HG03095 (cell line): Measurements from ENCODE around the gene GIPC1.
"Not testable (repeated sequence)": the region's sequence is repeated elsewhere in the genome, so short reads cannot be mapped to it uniquely, and the experiment has no call there.

Experiments
- ATAC-seq: cut with Tn5 transposase; IDR thresholded peaks from one replicate; pipeline ENCODE4 v1.9.1; 2021; ENCODE audit warnings: moderate library complexity; ENCODE audit not compliant: unreplicated experiment

The GIPC1 gene

DNA sequence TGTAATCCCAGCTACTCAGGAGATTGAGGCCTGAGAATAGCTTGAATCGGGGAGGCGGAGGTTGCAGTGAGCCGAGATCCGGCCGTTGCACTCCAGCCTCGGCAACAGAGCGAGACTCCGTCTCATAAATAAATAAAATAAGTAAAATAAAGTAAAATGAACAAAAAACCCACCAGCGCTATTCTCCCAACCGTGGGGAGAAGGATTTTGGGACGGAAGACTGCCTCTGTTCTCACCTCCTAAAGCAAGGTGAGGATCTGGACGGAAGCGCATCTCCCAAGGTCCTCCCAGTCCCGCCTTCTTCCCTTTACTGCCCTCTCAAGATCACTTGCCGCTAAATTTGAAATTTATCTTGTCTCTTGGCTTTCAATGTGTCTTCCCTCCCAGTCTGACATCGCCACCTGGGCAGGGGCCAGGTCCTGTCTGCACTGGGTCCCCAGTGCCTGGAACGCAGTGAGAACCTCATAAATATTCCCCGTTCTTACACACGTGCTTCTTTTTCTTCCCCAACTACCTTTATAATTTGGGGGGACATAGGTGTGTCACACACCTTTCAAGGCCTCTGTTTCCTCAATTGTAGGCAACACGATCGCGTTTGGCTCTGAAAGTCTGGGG is 23.4 kb upstream of the GIPC1 start:
- no peak for ATAC-seq

DNA sequence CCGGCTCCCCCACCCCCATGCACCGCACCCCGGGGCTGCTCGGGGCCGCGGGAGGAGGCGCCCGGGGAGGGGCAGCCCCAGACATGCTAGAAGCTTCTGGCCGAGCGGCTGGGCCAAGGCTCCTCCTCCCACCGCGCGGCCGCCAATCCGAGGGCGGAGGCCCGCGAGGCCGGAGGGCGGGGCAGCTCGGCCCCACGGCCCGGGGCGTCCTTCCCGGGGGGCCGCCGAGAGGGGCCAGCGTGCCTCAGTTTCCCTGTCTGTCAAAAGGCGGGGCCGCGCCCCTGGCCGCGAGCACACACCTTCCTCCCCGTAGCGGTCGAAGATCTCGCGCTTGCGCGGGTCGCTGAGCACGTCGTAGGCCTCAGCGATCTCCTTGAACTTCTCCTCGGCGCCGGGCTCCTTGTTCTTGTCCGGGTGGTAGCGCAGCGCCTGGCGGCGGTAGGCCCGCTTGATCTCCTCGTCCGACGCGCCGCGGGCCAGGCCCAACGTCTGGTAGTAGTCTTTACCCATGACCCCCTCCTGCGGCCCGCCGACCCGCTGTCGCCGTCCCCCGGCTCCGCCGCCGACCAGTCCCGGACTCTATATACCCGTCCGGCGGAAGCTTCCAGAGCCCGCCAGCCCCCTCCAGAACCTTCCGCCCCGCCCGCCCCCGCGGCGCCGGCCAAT is 22.0 kb upstream of the GIPC1 start, which contains the start of gene DNAJB1:
Gene DNAJB1 (minus strand): TSS at position 558 of the 666 bp plus-strand sequence. CDS start 48 bp downstream, at position 510.
- ATAC-seq, result peak; percentile 49

DNA sequence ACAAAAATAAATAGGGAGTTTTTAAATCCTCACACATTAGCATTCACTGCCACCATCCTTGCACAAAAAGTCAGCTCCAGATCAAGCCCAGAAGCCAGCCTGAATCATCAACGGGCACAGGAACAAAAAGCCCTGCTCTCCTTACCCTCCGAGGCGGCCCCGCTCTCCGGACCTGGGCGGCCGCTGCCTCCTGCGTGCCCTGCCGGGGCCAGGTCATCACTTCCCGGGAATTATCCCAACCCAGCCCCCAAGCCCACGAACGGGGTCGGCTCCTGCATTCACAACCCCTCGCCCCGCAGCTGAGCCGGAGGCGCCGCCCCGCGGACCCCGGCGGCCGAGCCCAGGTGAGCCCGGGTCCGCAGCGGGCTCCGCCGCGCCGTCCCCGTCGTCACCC is 21.5 kb upstream of the GIPC1 start:
- no peak for ATAC-seq

DNA sequence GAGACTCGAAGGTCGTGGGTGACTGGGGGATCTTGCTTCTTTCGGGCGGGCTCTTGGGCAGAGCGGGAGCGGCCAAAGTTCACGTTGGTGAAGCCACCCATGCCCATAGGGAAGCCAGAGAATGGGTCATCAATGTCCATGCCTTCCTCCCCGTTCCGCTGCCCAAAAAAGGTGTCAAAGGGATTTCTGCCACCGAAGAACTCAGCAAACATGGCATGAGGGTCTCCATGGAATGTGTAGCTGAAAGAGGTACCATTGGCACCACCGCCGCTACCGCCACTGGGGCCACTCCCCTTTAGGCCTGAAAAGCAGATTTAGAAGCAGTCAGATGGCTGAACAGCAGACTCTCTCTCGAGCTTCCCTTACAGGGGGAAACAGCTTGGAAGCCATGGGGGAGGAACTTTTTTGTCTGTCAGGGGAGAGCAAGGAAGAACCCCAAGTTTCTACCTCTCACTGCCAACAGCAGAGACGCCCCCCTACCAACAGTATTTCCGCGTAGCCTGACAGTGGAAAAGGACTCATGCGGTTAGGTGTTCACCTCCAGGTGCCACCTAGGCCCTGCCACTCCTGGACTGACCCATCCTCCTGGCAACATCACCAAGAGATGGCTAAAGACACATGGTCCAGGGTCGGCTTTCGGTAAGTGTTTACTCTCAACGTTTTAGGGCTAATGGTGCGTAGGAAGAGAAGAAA is 21.0 kb upstream of the GIPC1 start:
- ATAC-seq, result no peak

DNA sequence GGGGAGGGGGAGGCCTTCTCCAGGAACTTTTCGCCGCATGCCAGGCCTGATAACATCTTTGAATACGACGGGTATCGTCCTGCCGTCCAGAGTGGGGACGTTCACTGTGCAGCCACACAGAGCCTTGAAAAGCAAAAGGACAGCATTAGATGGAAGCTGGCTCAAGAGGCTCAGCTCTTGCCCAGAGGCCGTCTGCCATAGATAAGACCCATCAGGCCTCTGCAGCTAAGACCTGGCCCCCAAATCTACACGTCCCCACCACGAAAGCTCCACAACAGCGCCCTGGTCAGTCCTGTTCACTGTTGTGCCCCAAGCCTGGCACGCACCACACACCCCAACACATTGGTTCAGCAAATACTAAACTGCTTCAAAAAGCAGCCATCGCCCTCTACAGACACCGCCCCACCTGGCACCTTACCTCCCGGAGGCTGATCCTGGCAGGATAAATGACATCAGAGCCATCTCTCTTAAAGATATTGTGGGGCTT is 20.2 kb upstream of the GIPC1 start:
- ATAC-seq, result no peak

DNA sequence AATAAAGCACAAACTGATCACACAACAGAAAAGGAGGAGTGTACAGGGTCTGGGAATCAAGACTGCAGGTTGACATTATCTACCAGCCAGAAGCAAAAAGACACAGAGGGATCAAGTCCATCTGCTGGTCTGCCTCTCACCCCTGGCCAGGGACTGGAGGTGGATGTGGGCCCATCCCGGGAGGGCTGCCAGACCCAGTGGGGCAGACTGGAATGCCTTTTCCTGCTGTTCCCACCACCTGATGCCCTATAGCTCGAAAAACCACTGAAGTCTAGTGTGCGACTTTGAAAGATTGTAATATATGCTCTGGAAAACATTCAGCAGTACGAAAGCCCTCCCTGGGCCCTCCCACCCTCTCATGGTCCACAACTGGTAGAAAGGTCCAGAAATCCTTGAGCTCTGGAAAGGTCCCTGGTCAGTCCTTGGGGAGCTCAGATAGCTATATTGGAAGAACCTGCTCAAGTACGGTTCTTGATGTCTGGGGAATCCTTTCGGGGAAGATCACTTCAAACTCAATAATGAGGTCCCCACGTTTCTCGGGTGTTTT is 19.6 kb upstream of the GIPC1 start:
- no peak for ATAC-seq

DNA sequence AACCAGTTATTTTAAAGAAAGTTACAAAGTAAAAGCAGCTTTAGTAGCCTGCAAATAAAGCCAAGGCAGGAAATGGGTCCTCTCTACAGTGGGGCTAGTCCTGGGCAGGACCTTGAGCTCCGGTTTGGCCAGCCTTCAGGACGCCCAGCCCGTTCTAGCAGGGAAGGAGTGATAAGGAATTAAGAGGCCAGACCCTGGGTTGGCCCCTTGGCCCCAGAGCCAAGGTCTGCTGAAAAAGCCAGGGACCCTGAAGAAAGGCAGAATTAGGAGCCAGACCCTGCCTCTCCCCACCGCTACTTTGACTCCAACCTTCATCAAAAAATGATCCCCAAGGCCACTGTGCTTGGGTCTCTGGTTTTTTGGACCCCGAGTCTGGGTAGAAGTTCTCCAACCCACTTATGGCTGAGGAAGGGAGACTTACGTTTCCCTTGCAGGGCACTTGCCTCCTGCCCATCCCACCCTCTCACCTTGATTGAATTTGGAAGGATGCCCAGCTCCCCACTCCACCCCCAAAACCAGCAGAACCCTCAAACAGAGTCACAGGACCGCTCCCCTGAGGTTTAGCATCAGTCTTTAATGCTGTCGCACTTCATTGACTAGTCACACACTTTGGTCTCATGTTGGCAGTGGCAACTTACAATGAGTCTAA is 18.4 kb upstream of the GIPC1 start:
- ATAC-seq, result no peak

DNA sequence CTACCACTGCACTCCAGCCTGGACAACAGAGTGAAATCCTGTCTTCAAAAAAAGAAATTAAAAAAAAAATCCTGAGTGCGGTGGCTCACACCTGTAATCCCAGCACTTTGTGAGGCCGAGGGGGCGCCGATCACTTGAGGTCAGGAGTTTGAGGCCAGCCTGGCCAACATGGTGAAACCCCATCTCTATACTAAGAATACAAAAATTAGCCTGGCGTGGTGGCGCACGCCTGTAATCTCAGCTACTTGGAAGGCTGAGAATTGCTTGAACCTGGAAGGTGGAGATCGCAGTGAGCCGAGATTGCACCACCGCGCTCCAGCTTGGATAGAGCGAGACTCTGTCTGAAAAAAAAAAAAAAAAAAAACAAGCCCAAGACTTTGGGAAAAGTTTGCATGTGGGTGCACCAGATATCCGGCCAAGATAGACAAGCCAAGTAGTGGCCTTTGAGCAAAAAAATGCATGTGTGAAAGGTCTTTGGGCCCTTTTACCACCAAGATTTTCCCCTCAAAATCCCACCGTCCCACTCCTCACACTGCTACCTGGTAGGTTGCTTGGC is 16.6 kb upstream of the GIPC1 start:
- ATAC-seq, result no peak

DNA sequence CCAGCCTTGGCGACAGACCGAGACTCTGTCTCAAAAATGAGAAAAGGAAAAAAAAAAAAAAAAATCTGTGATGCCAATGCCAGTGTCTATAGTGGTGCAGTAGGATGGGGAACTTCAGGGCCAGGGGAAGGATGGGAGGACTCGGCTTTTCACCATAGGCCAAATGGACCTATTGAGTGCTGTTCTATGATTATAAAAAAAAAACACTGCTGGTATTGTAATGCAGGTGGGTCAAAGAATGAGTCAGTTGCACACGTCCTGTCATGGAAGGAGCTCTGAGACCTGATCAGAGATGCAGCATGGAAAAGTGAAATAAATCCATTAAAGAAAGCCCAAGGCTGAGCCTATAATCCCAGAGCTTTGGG is 15.3 kb upstream of the GIPC1 start:
- ATAC-seq, result no peak

DNA sequence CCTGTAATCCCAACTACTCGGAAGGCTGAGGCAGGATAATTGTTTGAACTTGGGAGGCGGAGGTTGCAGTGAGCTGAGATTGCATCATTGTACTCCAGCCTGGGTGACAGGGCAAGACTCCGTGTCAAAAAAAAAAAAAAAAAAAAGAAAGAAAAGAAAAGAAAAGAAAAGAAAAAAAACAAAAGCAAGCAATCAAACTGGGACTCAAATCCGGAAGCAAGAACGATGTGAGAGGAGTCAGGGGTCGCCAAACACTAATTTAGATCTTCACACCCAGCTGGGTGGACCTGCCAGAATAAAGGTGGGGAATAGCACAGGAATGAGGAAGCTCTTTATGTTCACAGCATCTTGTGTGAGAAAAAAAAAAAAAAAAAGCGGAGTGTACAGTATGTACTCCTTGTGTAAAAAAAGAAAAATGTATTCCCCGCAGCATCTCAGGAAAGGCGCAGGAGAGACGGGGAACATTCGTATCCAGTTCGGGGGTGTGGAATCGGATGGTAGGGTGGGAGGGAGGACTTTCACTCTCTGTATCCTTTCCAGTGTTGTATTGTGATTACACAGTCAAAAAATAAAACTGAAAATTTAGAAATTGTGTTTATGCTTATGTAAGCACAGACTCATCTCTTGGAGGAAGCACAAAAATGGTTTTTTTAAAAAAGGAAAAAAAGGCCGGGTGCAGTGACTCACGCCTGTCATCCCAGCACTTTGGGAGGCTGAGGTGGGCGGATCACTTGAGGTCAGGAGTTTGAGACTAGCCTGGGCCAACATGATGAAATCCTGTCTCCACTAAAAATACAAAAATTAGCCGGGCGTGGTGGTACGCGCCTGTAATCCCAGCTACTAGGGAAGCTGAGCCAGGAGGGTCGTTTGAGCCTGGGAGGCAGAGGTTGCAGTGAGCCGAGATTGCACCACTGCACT is 14.6 kb upstream of the GIPC1 start:
- ATAC-seq, result no peak

DNA sequence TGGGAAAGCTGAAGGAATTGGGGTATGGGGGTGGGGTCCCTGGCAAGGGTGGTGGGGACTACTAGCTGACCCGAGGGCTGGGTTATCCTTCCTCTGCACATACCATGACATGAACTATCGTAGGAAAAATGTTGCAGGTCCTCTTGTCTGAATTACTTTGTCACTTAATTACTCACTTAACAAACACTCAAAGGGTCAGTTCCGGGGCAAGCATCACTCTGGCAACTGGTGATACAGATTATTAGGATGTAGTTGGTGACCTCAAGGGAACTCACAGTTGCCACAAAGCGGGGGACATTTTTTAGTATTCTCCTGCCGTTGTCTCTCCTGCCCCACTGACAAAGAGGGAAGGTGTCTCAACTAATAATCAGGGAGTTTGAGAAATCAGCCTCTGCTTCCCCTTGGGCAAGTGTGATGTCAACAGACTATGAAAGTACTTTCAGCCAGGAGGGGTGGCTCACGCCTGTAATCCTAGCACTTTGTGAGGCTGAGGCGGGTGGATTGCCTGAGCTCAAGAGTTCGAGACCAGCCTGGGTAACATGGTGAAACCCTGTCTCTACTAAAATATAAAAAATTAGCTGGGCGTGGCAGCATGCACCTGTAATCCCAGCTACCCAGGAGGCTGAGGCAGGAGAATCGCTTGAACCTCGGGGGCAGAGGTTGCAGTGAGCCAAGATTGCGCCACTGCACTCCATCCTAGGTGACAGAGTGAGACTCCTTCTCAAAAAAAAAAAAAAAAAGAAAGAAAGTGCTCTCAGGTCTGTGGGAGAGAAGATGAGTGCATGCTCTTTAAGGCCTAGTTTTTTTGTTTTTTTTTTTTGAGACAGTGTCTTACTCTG is 12.0 kb upstream of the GIPC1 start:
- ATAC-seq, result no peak

DNA sequence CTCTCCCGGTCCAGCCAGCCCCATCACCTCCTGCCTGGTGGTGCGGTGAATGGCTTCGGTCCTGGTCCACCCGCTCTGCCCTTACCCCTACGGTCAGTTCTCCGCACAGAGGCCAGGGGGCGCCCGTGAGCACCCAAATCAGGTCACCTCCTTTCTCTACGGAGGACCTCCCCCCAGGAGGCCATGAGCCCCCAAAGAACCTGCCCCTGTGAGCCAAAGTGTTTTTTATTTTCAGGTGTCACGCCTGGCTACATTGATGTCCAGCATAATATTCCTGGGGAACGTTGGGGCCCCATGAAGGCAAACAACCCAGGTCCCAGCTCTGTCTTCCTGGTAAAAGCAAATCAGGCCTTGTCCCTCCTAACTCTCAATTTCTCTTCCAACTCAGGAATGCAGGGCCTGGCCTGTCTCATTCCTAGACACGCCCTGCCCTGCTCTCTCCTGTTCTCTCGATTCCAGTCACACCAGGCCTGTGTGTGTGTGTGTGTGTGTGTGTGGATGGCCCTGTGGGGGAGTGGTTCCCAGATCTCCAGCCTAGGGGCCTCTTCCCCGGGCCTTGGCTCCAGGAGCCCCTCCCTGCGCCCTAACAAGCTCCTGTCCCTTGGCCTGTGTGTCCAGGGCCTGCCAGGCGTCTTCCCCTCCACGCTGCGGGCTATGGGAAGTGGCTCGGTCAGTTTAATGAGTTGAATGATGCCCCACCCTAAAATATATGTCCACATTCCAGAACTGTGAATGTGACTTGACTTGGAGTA is 9.7 kb upstream of the GIPC1 start:
- ATAC-seq, result no peak

DNA sequence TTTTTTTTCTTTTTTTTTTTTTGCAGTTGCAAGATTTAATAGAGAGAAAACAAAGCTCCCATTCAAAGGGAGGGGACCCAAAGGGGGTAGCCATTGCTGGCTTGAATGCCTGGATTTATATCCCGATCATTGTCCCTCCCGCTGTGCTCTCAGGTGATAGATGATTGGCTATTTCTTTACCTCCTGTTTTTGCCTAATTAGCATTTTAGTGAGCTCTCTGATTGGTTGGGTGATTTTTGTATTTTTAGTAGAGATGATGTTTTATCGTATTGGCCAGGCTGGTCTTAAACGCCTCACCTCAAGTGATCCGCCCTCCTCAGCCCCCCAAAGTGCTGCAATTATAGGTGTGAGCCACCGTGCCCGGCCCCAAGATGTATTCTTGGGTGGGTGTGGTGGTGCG is 8.6 kb upstream of the GIPC1 start:
- ATAC-seq, result not testable (repeated sequence)

DNA sequence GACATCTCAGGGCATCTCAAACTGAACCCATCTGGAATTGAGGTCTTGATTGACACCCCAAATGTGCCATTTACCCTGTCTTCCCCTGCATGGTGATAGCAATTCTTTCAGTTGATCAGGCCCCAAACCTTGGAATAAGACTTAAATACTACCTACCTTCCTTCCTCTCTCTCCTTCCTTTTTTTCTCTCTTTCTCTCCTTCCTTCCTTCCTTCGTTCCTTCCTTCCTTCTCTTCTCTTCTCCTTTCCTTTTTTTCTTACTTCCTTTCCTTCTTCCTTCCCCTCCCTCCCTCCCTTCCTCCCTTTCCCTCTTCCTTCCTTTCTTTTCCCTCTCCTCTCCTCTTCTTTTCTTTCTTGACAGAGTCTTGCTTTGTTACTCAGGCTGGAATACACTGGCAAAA is 7.4 kb upstream of the GIPC1 start:
- ATAC-seq, result no peak

DNA sequence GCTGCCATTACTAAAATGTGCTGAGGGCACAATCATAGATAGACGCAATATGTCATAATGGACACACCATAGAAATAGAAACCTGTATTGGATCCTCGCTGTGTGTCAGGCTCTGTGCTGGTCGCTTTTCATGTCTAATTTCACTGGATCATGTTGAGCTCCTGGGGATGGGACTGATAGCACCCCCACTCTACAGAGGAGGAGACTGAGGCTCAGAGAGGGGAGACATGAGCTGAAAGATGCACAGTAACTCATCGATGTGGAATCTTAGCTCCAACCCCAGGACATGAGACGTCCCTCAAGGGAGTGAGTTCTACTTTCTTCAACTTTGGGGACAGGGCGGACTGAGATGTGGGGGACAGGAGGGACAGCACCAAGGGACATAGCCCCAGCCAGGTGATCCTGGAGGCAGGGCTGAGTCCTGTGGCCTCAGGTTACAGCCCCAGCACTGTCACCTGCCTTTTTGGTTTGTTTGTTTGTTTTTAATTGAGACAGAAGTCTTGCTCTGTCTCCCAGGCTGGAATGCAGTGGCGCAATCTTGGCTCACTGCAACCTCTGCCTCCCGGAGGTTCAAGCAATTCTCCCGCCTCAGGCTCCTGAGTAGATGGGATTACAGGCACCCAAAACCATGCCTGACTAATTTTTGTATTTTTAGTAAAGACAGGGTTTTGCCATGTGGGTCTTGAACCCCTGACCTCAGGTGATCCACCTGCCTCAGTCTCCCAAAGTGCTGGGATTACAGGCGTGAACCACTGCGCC is 6.6 kb upstream of the GIPC1 start:
- no peak for ATAC-seq

DNA sequence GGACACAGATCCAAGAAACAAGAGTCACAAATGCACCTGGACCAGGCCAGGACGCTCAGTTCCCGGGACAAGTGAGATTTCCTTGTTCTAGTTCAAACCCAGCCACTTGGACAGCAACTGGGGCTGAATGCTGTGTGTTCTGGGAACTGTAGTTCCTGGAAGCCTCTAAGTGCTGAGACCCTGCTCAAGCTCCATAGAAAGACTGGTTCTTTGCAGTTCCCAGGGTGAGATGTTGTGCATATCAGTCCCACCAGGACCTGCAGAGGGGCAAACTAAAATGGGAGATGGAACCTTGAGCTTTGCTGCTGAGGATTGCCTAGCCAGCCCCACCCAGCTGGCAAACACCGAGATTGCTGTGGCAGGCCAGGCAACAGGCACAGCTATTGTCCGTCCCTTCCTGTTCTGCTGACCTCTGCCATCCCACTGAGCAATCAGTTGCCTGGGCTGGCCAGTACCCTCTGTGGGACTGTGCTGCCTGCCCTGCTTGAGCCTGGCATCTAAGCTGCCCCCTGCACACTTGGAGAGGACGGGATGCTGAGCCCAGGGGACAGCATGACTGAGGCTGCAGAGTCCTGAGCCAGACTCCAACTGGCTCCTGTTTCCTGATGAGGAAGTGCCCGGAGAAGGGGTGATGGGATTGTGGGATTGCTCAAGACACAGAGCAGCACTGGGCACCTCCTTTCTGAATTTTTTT is 1.4 kb upstream of the GIPC1 start:
- no peak for ATAC-seq

DNA sequence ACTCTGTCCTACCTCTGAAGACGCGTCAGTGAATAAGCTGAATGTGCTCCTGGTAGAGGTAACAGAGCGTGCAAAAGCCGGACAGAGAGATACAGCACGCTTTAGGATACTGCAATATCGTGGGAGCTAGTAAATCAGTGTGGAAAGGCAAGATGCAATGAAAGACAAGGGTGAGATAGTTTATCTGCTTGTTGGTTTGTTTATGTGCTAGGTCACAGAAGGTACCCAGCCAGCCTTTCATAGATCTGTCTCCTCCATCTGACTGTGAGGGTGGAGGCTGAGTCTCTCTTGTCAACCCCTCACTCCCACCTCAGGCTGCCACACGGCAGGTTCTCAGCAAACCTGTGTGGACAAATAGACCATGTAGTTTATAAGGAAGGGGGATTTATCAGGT is 904 bp upstream of the GIPC1 start:
- no peak for ATAC-seq
